Memory B cell (primary cell): ENCODE measurements around the gene GRK3.

Experiments
- ATAC-seq: fragments of 150-1000 bp; cut with Tn5 transposase; 2 replicates; pipeline ENCODE4 v1.10.0; 2021; ENCODE audit warnings: low read depth, mild to moderate bottlenecking, moderate library complexity
- DNase-seq, 2 donors: peaks; one replicate each; pipeline ENCODE4 v3.0.0; 2022; ENCODE audit warnings: low spot score in 2 of 2
- H3K27ac Mint-ChIP-seq: one replicate; pipeline ENCODE4 v1.8.0; 2022; ENCODE audit warnings: mild to moderate bottlenecking, moderate library complexity, mixed read lengths
- H3K27me3 Mint-ChIP-seq: one replicate; pipeline ENCODE4 v1.8.0; 2022; ENCODE audit warnings: mixed read lengths
- H3K36me3 Mint-ChIP-seq: one replicate; pipeline ENCODE4 v1.8.0; 2022; ENCODE audit warnings: mild to moderate bottlenecking, mixed read lengths
- H3K4me1 Mint-ChIP-seq: one replicate; pipeline ENCODE4 v1.8.0; 2022; ENCODE audit warnings: mixed read lengths
- H3K4me3 Mint-ChIP-seq: one replicate; pipeline ENCODE4 v1.8.0; 2022; ENCODE audit warnings: mild to moderate bottlenecking, moderate library complexity, mixed read lengths
- H3K9me3 Mint-ChIP-seq: one replicate; pipeline ENCODE4 v1.8.0; 2022; ENCODE audit warnings: mixed read lengths

GRK3 gene

GRCh38 chr22:25760848-25761595, 196.5 kb downstream of the GRK3 start:
- no peak for DNase-seq
- ATAC-seq, result no peak
- no peak overlapping the region for H3K4me3 Mint-ChIP-seq
- H3K27me3 Mint-ChIP-seq, result peaks cover 4% of the 10 kb centered on the region
- peaks cover 2% of the 10 kb centered on the region for H3K36me3 Mint-ChIP-seq
- H3K4me1 Mint-ChIP-seq, result no peaks in the 10 kb centered on the region
- peaks cover 3% of the 10 kb centered on the region for H3K9me3 Mint-ChIP-seq
- H3K27ac Mint-ChIP-seq, result no peak overlapping the region

GRCh38 chr22:25762147-25762546, 197.7 kb downstream of the GRK3 start:
- H3K9me3 Mint-ChIP-seq, result peaks cover 11% of the 10 kb centered on the region
- H3K27me3 Mint-ChIP-seq, result peaks cover 7% of the 10 kb centered on the region
- H3K4me3 Mint-ChIP-seq, result no peak overlapping the region
- H3K4me1 Mint-ChIP-seq, result no peaks in the 10 kb centered on the region
- DNase-seq (no peak), ATAC-seq (no peak)
- peaks cover 9% of the 10 kb centered on the region for H3K36me3 Mint-ChIP-seq
- H3K27ac Mint-ChIP-seq, result no peak overlapping the region

GRCh38 chr22:25763239-25763777, 198.8 kb downstream of the GRK3 start:
- Mint-ChIP-seq H3K4me1 (no peaks in the 10 kb centered on the region), H3K27me3 (peaks cover 7% of the 10 kb centered on the region), H3K9me3 (peaks cover 11% of the 10 kb centered on the region), H3K36me3 (peaks cover 9% of the 10 kb centered on the region), H3K27ac (no peak overlapping the region), H3K4me3 (no peak overlapping the region)
- DNase-seq (no peak), ATAC-seq (no peak)

GRCh38 chr22:25764270-25765015, 200.0 kb downstream of the GRK3 start:
- peaks cover 9% of the 10 kb centered on the region for H3K27me3 Mint-ChIP-seq
- H3K9me3 Mint-ChIP-seq, result peaks cover 11% of the 10 kb centered on the region
- no peak for ATAC-seq
- H3K4me3 Mint-ChIP-seq, result no peak overlapping the region
- H3K4me1 Mint-ChIP-seq, result peaks cover 6% of the 10 kb centered on the region
- DNase-seq, result no peak
- peaks cover 9% of the 10 kb centered on the region for H3K36me3 Mint-ChIP-seq
- H3K27ac Mint-ChIP-seq, result no peak overlapping the region

GRCh38 chr22:25765016-25765367, 200.5 kb downstream of the GRK3 start:
- H3K4me1 Mint-ChIP-seq, result peaks cover 6% of the 10 kb centered on the region
- peaks cover 9% of the 10 kb centered on the region for H3K36me3 Mint-ChIP-seq
- ATAC-seq, result no peak
- DNase-seq, result no peak
- peaks cover 11% of the 10 kb centered on the region for H3K9me3 Mint-ChIP-seq
- H3K4me3 Mint-ChIP-seq, result no peak overlapping the region
- peaks cover 9% of the 10 kb centered on the region for H3K27me3 Mint-ChIP-seq
- H3K27ac Mint-ChIP-seq, result no peak overlapping the region

- Mint-ChIP-seq H3K27ac (no peak overlapping the region), H3K4me1 (peaks cover 6% of the 10 kb centered on the region), H3K36me3 (peaks cover 9% of the 10 kb centered on the region), H3K4me3 (no peak overlapping the region), H3K27me3 (peaks cover 7% of the 10 kb centered on the region), H3K9me3 (peaks cover 11% of the 10 kb centered on the region)
- no peak for ATAC-seq
- no peak for DNase-seq
These were observed 201.3 kb downstream of the GRK3 start for GRCh38 chr22:25765801-25766200.

GRCh38 chr22:25766418-25766817, 201.9 kb downstream of the GRK3 start:
- Mint-ChIP-seq H3K4me1 (peaks cover 6% of the 10 kb centered on the region), H3K36me3 (peaks cover 9% of the 10 kb centered on the region), H3K27ac (no peak overlapping the region), H3K27me3 (peaks cover 5% of the 10 kb centered on the region), H3K9me3 (peaks cover 11% of the 10 kb centered on the region), H3K4me3 (no peak overlapping the region)
- no peak for ATAC-seq
- no peak for DNase-seq

GRCh38 chr22:25770333-25770732, 205.9 kb downstream of the GRK3 start:
- Mint-ChIP-seq H3K27ac (no peak overlapping the region), H3K4me1 (peaks cover 12% of the 10 kb centered on the region), H3K4me3 (no peak overlapping the region), H3K27me3 (peaks cover 8% of the 10 kb centered on the region), H3K36me3 (peaks cover 9% of the 10 kb centered on the region), H3K9me3 (peaks cover 11% of the 10 kb centered on the region)
- DNase-seq, result no peak
- no peak for ATAC-seq

- Mint-ChIP-seq H3K27me3 (peaks cover 6% of the 10 kb centered on the region), H3K4me1 (peaks cover 12% of the 10 kb centered on the region), H3K9me3 (no peaks in the 10 kb centered on the region), H3K27ac (no peak overlapping the region), H3K36me3 (no peaks in the 10 kb centered on the region), H3K4me3 (no peak overlapping the region)
- ATAC-seq (no peak), DNase-seq (no peak)
These were observed 207.8 kb downstream of the GRK3 start for GRCh38 chr22:25772288-25772687.

- Mint-ChIP-seq H3K27me3 (peaks cover 5% of the 10 kb centered on the region), H3K4me1 (peaks cover 6% of the 10 kb centered on the region), H3K36me3 (no peaks in the 10 kb centered on the region), H3K9me3 (no peaks in the 10 kb centered on the region), H3K27ac (no peak overlapping the region), H3K4me3 (no peak overlapping the region)
- no peak for ATAC-seq
- DNase-seq, result no peak
These were observed 210.1 kb downstream of the GRK3 start for GRCh38 chr22:25774575-25775026.

GRCh38 chr22:25775531-25775930, 211.1 kb downstream of the GRK3 start:
- ATAC-seq (no peak), DNase-seq (no peak)
- H3K27ac Mint-ChIP-seq, result no peak overlapping the region
- H3K9me3 Mint-ChIP-seq, result no peaks in the 10 kb centered on the region
- no peak overlapping the region for H3K4me3 Mint-ChIP-seq
- H3K27me3 Mint-ChIP-seq, result peaks cover 5% of the 10 kb centered on the region
- H3K36me3 Mint-ChIP-seq, result no peaks in the 10 kb centered on the region
- H3K4me1 Mint-ChIP-seq, result peaks cover 6% of the 10 kb centered on the region

GRCh38 chr22:25777411-25777810, 212.9 kb downstream of the GRK3 start:
- Mint-ChIP-seq H3K27me3 (peaks cover 6% of the 10 kb centered on the region), H3K4me3 (no peak overlapping the region), H3K9me3 (no peaks in the 10 kb centered on the region), H3K36me3 (no peaks in the 10 kb centered on the region), H3K27ac (no peak overlapping the region), H3K4me1 (peaks cover 6% of the 10 kb centered on the region)
- DNase-seq (no peak), ATAC-seq (no peak)

- H3K9me3 Mint-ChIP-seq, result no peaks in the 10 kb centered on the region
- H3K4me1 Mint-ChIP-seq, result peaks cover 3% of the 10 kb centered on the region
- H3K27me3 Mint-ChIP-seq, result peaks cover 6% of the 10 kb centered on the region
- no peak overlapping the region for H3K27ac Mint-ChIP-seq
- ATAC-seq (no peak), DNase-seq (no peak)
- H3K36me3 Mint-ChIP-seq, result no peaks in the 10 kb centered on the region
- H3K4me3 Mint-ChIP-seq, result no peak overlapping the region
These were observed 213.4 kb downstream of the GRK3 start for GRCh38 chr22:25777870-25778269.
